ENCODE results near the gene RYR1.
"Not testable (repeated sequence)": the region's sequence is repeated elsewhere in the genome, so short reads cannot be mapped to it uniquely, and the experiment has no call there.

RYR1 gene

DNA sequence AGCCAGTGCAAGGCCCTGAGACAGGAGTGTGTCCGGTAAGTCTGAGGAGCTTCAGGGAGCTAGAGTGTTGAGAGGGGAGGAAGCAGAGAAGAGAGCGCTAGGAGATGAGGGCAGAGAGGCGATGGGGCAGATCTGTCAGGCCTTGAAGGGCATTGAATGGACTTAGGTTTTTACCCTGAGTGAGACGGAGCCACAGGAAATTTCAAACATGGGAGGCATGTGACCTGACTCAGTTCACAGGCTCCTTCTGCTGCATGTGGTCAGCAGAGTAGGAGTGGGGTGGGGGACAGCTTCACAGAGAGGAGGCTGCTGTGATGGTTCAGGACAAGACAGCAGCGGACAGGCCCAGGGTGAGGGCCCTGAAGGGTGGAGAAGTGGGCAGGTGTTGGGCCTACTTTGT lies 33.1 kb upstream of the RYR1 start:
- DNase-seq = no peak

DNA sequence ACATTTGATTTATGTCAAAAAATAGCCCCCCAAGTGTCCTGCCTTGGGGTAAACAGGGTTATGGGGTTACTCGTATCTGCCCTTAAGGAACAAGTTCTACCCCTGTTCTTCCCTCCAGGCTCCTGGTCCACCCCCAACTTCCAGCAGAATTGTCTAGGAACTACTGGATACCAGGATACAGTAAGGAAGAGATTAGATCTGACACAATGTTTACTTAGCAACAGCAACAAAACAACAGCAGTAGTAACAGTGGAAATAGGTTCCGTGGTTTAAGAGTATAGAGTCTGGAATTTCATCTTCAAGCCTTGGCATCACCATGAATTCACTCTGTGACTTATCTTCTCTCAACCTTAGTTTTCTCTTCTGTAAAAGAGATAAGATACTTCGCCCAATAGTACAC lies 32.3 kb upstream of the RYR1 start:
- no peak for DNase-seq

DNA sequence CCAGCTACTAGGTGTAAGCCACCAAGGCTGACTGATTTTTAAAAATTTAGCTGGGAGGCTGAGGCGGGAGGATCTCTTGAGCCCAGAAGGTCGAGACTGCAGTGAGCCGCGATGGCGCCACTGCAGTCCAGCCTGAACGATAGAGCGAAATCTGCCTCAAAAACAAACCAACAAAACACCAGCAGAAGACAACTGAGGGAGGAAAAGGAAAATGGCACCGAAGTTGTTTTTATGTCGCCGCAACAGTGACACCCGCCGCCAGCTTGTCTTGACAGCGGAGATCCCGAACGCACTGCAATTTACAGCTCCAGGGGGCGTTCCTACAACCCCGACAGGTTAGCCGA lies 30.9 kb upstream of the RYR1 start:
- no peak for DNase-seq

DNA sequence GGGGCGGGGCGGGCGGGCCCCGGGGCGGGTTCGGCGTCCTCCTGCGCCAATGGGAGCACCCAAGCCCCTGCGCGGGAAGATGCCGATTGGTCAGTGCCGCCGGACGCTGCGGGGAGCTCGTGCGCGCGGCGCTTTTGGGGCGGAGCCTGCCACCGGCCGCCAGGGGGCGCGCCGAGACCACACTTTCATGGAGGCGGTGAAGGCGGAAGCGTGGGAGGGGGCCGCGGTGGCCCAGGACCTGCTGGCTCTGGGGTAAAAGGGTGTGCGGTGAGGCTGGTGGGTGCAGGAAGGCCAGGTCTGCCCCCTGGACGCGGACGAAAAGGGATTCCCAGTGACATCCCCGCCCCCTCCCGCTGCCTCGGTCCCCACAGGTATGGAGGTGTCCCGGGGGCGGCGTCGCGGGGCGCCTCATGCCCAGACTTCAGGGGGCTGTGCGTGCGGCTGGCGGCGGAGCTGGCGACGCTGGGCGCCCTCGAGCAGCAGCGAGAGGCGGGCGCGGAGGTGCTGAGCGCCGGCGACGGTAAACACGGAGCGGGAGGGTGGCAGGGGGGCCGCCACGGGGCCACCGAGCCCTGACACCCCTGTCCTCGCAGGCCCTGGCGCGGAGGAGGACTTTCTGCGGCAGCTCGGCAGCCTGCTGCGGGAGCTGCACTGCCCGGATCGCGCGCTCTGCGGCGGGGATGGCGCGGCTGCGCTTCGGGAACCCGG lies 30.4 kb upstream of the RYR1 start, which contains the start of gene FAM98C:
Gene FAM98C (plus strand): TSS at position 127 of the 708 bp plus-strand sequence. CDS start 61 bp downstream, at position 188.
- DNase-seq = peak; percentile 99

DNA sequence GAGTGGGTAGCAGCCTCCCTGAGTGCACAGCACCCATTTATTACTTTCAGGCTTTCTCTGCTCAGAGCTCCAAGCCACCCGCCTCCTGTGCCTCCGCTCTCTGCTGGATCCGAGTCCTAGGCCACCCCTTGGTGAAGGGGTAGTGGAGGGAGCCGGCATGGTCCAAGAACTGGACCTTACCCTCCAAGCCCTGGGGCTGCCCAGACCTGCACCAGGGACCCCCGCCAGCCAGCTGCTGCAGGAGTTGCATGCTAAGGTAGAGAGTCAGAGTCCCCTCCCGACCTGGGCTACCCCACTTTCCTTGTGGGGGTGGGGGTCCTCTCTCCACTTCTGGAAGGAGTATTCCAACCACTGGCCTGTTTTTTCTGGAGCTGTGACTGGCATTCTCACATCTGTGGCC lies 28.6 kb upstream of the RYR1 start:
- no peak for DNase-seq

DNA sequence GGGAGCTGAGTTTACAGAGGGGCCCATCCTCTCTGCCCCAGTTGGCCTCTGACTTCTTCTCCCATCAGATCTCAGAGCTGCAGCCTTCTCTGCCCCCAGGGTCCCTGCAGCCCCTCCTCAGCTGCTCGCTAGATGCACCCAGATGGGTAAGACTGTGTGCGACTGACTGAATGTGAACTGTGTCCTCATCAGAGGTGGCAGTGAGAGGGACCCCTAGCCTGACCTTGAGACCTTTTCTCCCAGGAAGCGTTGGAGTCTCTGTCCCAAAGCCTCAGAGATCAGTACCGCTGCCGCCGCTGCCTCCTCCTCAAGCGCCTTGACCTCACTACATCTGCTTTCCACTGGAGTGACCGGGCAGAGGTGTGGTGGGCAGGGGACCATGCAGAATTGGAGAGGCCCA lies 28.2 kb upstream of the RYR1 start:
- no peak for DNase-seq

DNA sequence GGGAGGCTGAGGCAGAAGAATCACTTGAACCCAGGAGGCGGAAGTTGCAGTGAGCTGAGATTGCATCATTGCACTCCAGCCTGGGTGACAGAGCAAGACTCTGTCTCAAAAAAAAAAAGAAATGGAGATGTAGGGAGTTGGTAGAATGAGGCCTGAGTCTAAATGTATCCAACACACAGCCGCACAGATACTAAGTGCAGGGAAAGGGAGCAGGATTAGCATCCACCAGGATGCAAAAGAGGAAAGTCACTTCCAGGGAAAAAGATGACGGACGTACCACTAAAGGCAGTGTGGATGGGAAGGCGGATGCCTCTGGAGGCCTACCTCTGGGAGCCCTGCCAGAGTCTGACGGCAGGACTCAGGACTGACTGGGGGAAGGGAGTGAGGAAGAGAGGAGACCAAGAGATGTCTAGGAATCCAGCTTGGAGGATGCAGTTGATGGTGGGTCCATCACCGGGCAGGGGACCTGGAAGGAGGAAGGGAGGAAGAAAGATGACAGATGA lies 23.8 kb upstream of the RYR1 start:
- no peak for DNase-seq

DNA sequence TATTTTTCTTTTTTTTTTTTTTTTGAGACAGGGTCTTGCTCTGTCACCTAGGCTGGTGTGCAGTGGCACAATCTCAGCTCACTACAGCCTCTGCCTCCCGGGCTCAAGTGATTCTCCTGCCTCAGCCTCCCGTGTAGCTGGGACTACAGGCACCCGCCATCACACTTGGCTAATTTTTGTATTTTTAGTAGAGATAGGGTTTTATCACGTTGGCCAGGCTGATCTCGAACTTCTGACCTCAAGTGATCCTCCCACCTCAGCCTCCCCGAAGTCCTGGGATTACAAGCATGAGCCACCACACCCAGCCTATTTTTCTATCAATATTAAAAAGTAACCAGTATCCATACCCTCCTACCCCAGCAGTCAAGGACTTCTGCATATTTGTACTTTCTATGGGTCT lies 23.1 kb upstream of the RYR1 start:
- not testable (repeated sequence) for DNase-seq

DNA sequence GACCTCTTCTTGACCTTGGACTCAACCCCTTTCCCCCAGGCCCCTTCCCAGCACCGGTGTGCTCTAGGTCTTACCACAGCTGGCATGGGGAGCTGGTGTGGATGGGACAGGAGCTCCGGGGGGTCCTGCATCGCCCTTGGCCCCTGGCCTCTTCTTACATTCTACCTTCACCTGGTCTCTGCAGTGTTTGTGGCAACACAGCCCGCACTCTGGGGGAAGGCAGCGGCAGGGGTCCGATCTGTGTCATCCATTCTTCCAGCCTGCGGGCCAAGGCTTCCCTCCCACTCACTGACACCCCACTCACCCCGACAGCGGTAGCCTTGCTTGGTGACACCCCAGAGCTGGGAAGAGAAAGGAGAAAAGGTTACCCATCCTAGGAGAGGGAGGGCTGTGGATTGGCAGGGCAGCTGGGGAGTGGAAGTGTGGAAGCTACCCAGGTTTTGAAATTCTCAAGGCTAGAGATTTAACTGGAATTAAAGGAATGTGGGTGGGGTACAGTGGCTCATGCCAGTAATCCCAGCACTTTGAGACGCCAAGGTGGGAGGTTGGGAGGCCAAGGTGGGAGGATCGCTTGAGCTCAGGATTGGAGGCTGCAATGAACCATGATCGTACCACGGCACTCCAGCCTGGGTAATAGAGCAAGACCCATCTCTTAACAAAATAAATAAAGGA lies 22.3 kb upstream of the RYR1 start:
- no peak for DNase-seq

DNA sequence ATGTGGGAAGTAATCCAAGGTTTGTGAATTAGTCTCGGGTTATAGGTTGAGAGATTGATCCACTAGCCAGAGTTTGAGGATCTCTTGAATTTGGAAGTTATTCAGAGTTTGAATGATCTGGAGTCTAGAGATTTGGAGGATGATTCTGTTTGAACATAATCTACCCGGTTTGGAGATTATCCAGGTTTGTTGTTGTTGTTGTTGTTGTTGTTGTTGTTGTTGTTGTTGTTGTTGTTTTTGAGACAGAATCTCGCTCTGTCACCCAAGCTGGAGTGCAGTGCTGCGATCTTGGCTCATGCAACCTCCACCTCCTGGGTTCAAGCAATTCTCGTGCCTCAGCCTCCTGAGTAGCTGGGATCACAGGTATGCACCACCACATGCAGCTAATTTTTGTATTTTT lies 21.6 kb upstream of the RYR1 start:
- not testable (repeated sequence) for DNase-seq

DNA sequence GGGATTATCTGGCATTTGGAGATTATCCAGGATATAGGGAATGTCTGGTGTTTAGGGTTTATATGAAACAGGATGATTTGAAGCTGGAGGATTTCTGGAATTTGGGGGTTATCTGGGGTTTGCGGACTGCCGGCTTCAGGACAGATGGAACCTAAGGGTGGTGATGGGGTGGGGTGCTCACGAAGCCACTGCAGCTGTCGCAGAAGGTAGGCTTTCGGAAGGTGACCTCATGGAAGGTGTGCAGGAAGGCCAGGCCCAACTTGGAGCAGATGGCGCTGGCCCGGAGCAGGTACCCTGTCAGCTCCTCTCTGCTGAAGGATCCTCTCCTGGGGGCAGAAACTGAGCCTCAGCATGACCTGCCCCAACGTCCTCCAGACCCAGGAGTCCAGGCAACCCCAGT lies 21.0 kb upstream of the RYR1 start:
- DNase-seq = no peak

DNA sequence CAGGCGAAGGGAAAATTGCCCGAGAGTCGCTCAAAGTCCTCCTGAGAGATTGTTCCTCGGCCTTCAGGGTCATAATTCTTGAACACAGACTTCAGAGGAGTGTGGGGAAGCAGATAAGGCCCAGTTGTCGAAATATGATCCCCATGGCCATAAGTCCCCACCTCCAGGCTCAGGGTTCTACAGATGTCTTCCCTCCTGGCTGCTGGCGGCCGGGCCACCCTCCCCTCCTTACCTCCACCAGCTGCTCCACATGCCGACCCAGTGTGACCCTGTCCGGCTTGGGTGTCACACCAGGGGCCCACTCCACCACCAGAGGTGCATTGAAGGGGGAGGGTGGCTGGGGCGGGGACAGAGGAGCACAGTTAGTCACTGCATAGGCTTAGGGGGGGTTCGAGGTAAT lies 20.5 kb upstream of the RYR1 start:
- DNase-seq = no peak

DNA sequence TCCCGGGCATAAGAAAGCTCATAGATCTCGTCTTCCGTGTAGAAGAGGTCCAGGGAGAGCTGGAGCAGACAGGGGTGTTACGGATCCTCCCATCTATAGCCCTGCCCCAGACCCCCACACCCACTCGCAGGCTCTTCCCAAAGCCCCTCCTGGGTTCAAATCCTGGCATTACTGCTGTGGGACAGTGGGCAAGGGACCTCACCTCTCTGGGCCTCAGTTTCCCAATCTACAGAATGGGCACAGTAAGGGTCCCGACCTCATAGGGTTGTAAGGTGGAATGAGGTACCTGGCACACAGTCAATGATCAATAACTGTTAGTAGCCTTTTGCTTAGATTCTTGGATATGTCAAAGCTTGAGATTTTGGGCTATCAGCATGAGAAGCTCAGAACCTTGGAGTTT lies 20.1 kb upstream of the RYR1 start:
- no peak for DNase-seq

DNA sequence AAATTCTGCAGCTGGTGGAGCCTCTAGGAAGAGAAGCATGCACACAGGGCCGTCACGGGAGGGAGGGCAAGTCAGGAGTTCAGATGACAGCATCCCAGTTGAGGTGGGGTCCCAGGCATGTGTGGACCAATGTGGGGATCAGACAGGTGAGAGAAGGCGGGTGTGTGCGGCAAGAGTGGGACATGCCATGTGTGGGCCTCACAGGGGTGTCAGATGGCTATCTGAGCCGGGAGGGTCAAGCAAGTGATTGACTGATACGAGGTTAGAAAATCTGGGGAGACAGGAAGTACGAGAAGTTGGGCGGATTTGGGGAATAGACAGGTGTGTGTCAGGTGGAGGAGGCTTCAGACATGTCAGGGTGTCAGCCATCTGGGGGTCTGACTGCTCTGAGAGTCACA lies 16.3 kb upstream of the RYR1 start:
- no peak for DNase-seq

DNA sequence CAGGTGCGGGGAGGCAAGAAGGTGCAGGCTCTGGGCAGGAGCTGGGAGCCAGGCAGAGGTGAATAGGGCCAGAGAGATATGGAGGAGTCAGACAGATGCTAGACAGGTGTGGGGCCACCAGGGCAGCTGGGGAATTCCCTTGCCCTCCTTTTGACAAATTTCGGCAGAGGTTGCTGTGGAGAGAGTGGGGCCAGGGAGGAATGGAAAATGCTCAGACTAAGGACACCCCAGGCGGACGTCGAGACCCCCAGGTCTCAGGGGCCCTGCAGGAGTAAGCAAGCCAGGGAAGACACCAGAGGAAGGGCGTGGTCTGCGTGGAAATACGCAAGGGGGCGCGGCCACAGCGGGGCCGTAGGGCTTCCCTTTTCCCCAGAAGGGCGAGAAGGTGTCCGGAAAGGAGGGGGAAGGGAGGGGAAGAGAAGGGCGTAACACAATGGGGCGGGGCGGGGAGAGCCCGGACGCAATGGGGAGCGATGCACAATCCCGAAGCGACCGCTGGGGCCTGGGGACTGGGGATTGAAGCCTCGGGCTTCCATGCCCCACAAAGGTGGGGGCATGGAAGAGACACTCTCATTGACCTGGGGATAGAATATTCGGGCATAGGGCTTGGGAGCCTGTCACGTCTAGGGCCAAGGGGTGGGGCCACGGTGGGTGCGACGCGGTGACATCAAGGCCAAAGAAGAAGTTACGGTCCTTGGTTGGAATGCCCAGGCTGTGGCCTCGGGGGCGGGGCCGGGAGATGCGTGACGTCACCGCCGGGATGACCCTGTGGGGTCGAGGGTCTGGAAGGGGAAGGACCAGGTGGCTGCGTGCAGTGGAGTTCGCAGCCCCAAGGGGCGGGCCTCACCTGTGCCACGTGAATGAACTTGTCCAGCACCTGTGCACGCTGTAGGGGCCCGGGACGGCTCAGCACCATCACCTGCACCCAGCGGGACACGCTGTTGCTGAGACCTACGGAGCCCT lies 15.7 kb upstream of the RYR1 start:
- peak; percentile 71 for DNase-seq

DNA sequence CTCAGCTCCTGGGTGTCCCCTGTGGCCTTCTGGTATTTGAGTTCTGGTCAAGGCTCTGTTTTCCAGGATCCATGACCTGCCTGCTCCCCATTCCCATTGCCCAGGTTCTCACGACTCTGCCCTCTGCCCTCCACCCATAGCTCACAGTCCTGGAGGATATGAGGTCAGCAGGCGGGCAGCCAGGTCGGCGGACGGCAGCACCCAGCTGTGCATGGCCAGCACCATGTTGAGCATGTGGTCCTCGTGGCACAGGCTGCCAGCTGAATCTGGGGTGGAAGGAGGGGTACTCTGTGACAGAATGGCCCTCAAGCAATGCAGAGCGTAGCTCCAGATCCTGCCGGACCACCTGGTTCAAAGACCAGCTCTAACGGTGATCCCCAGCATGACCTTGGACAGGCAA lies 12.6 kb upstream of the RYR1 start:
- DNase-seq = no peak

DNA sequence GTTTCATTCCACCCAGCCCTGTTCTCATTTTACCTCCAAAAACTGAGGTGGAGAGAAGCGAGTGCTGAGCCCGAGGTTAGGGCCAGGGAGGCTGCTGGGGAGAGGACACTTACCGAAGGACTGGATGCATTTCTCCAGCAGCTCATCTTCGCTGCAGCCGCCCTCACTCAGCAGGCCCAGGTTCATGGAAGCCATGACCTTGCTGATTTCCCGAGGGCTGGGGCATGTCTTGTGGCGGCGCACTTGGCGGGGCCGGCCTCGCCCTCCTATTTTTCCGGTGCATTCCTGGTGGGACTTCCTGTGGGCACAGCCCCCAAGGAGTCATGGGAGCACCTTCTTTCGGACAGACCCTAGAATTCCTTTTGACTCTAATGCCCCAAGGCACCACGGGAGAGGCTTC lies 11.6 kb upstream of the RYR1 start:
- DNase-seq = no peak

DNA sequence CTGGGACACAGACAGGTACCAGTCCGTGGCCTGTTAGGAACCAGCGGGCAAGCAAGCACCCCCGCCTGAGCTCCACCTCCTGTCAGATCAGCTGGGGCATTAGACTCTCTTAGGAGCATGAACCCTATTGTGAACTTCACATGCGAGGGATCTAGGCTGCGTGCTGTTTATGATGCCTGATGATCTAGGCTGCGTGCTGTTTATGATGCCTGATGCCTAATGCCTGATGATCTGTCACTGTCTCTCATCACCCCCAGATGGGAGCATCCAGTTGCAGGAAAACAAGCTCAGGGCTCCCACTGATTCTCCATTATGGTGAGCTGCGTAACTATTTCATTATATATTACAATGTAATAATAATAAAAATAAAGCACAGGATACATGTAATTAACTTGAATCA lies 11.1 kb upstream of the RYR1 start:
- DNase-seq = no peak

DNA sequence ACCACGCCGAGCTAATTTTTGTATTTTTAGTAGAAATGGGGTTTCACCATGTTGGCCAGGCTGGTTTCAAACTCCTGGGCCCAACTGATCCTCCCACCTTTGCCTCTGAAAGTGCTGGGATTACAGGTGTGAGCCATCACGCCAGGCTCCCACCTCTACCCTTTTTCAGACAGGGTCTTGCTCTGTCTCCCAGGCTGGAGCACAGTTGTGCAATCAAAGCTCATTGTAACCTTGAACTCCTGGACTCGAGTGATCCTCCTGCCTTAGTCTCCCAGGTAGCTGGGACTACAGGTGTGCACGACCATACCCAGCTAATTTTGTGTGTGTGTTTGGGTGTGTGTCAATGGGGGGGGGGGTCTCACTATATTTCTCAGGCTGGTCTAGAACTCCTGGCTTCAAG lies 9.2 kb upstream of the RYR1 start:
- DNase-seq = no peak

DNA sequence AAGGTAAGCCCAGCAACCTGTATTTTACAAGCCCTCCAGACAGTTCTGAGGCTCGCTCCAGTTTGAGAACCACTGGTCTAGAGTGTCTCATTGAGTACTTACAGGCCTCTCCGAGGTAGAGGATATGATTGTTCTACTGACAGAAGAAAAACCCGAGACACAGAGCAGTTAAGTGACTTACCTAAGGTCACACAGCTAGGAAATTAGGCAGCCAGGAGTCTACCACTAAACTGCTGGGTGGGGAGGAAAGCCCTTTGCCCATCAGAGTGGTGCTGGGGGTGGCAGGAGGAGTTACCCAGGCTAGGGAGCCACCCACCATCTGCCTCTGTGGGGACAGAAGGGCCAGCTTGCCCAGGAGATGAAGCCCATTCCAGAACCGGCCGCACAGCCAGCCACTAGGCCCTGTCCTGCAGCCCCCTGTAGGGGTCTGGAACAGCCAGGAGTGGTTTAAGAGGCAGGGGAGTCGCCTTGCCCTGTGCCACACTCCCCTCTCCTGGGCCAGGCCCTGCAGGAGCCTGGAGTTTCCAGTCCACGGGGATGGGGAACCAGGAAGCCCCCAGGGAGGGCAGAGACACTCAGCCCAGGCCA lies 8.2 kb upstream of the RYR1 start:
- DNase-seq = no peak

DNA sequence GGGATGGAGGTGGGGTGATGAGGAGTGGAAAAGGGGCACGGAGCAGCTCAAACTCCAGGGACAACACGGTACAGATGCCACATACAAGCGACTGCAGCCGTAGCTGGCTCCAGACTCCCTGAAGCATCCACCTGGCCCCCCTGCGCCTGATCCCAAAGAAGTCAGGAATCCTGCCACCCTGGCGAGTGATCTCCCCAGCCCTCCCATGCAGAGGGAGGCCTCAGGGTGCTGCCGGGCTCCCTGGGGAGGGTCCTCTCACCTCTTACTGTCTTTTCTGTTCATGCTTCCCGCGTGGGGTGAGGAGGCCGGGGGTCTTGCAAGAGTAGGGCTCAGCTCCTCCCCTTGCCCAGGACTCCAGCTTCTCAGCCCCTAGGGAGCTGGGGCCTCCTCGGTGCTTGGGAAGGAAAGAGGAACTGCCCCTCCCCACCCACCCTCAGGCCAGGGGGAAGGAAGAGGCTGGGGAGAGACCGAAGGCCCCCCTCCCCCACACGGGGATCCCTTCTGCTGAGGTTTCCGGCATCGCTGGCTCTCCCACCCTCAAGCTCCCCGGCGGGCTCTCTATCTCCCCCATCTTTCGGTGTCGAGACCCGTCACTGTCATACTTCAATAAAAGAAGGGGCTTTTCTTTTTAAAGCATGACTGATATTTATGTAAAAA lies 7.6 kb upstream of the RYR1 start, which contains the start of gene RASGRP4:
Gene RASGRP4 (minus strand): TSS at position 410 of the 657 bp plus-strand sequence. CDS start 128 bp downstream, at position 282.
- peak; percentile 43 for DNase-seq

DNA sequence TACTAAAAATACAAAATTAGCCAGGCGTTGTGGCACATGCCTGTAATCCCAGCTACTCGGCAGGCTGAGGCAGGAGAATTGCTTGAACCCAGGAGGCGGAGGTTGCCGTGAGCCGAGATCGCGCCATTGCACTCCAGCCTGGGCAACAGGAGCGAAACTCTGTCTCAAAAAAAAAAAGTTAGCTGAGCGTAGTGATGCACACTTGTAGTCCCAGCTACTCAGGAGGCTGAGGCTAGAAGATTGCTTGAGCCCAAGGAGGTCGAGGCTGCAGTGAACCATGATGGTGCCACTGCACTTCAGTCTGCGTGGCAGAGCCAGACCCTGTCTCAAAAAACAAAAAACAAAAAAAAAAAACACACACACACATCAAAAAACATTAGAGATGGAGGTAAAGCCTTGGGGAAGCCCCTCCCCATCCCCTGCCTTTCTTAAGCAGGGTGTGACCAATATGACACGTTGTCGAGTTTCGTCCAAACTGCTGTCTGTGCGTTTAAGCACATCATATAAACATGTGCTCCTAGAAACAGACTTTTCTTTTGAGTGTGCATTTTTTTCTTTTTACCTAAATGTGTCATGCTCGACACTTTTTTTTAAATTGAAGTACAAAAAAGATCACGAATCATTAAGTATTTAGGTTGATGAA lies 6.3 kb upstream of the RYR1 start:
- peak; percentile 44 for DNase-seq
